Measurements from ENCODE around the gene COL24A1. TPM values are rescaled to one million over a fixed set of nuclear protein-coding genes. Genes with fewer than 3 reads are reported as not detected.
"Not testable (repeated sequence)": the region's sequence is repeated elsewhere in the genome, so short reads cannot be mapped to it uniquely, and the experiment has no call there.

COL24A1 gene
- total RNA-seq, 2 donors from 2014 or later: 0.06 to 0.50 TPM

- no peak for ATAC-seq
- no peak for DNase-seq
- intact Hi-C loops (cut with DNase I, micrococcal nuclease): no loop called here
These were observed 393.8 kb downstream of the COL24A1 start for GRCh38 chr1:85762804-85763203.

- no peak for DNase-seq
- intact Hi-C loops (cut with DNase I, micrococcal nuclease): no loop called here
- no peak for ATAC-seq
These were observed 399.7 kb downstream of the COL24A1 start for GRCh38 chr1:85756864-85757263.

- intact Hi-C loops (cut with DNase I, micrococcal nuclease): no loop called here
- no peak for DNase-seq
- no peak for ATAC-seq
These were observed 408.5 kb downstream of the COL24A1 start for GRCh38 chr1:85748120-85748519.

GRCh38 chr1:85746777-85747176 is 409.8 kb downstream of the COL24A1 start:
- intact Hi-C loops (cut with DNase I, micrococcal nuclease): no loop called here
- DNase-seq (no peak), ATAC-seq (no peak)

GRCh38 chr1:85743814-85744213 is 412.8 kb downstream of the COL24A1 start:
- intact Hi-C loops (cut with DNase I, micrococcal nuclease): no loop called here
- DNase-seq (no peak), ATAC-seq (no peak)

GRCh38 chr1:85734931-85735330 is 421.6 kb downstream of the COL24A1 start:
- intact Hi-C loops (cut with DNase I, micrococcal nuclease): no loop called here
- peak; percentile 56 for ATAC-seq
- no peak for DNase-seq

GRCh38 chr1:85718678-85719340 is 437.8 kb downstream of the COL24A1 start:
- intact Hi-C loops (cut with DNase I, micrococcal nuclease): no loop called here
- no peak for DNase-seq
- no peak for ATAC-seq

GRCh38 chr1:85714418-85715114 is 442.0 kb downstream of the COL24A1 start:
- intact Hi-C loops (cut with DNase I, micrococcal nuclease); ATAC-seq; DNase-seq: not testable (repeated sequence)

GRCh38 chr1:85708829-85709227 is 447.7 kb downstream of the COL24A1 start:
- intact Hi-C loops (cut with DNase I, micrococcal nuclease): no loop called here
- peak; percentile 56 to 72 for DNase-seq
- ATAC-seq: peak; percentile 89

- DNase-seq (peak; percentile 90 to 96), ATAC-seq (peak; percentile 86)
- intact Hi-C loops (cut with DNase I, micrococcal nuclease): no loop called here
These were observed 448.4 kb downstream of the COL24A1 start, which contains the start of gene ZNHIT6 for GRCh38 chr1:85707990-85708828. ZNHIT6 (minus strand) TSS chr1:85708433; CDS start chr1:85708284, 149 bp downstream.

- DNase-seq (no peak), ATAC-seq (no peak)
- intact Hi-C loops (cut with DNase I, micrococcal nuclease): no loop called here
These were observed 449.1 kb downstream of the COL24A1 start for GRCh38 chr1:85707267-85707989.

- ATAC-seq: no peak
- intact Hi-C loops (cut with DNase I, micrococcal nuclease): no loop called here
- no peak for DNase-seq
These were observed 450.6 kb downstream of the COL24A1 start for GRCh38 chr1:85705940-85706339.

GRCh38 chr1:85700422-85700821 is 456.1 kb downstream of the COL24A1 start:
- intact Hi-C loops (cut with DNase I, micrococcal nuclease): no loop called here
- ATAC-seq (no peak), DNase-seq (no peak)

- intact Hi-C loops (cut with DNase I, micrococcal nuclease): loop anchor here in 1 of 2 donors (5.0 kb wide), 1 partner anchor 391 kb away; no protein-coding TSS in a partner anchor
- DNase-seq (no peak), ATAC-seq (no peak)
These were observed 458.7 kb downstream of the COL24A1 start for GRCh38 chr1:85697895-85698294.

GRCh38 chr1:85692730-85693314 is 463.8 kb downstream of the COL24A1 start:
- intact Hi-C loops (cut with DNase I, micrococcal nuclease): no loop called here
- no peak for ATAC-seq
- no peak for DNase-seq

GRCh38 chr1:85689775-85690404 is 466.7 kb downstream of the COL24A1 start:
- ATAC-seq: no peak
- no peak for DNase-seq
- intact Hi-C loops (cut with DNase I, micrococcal nuclease): no loop called here

GRCh38 chr1:85683292-85684025 is 473.1 kb downstream of the COL24A1 start:
- intact Hi-C loops (cut with DNase I, micrococcal nuclease): no loop called here
- ATAC-seq (no peak), DNase-seq (no peak)

All from left colon (tissue), 2 donors.